IPS-18c (cell line): ENCODE results near the gene FAM83C.
"Not testable (repeated sequence)": the region's sequence is repeated elsewhere in the genome, so short reads cannot be mapped to it uniquely, and the experiment has no call there.

Experiments used
- H3K4me3 ChIP-seq: 2 replicates; pipeline ENCODE4 v1.7.0; 2013; ENCODE audit warnings: low read depth, mild to moderate bottlenecking, low read length, moderate library complexity; ENCODE audit not compliant: insufficient read depth
- H3K9me3 ChIP-seq: one replicate; pipeline ENCODE4 v1.6.1; 2013; ENCODE audit warnings: mild to moderate bottlenecking, low read length, moderate library complexity; ENCODE audit not compliant: control insufficient read depth, insufficient read depth

FAM83C gene

DNA sequence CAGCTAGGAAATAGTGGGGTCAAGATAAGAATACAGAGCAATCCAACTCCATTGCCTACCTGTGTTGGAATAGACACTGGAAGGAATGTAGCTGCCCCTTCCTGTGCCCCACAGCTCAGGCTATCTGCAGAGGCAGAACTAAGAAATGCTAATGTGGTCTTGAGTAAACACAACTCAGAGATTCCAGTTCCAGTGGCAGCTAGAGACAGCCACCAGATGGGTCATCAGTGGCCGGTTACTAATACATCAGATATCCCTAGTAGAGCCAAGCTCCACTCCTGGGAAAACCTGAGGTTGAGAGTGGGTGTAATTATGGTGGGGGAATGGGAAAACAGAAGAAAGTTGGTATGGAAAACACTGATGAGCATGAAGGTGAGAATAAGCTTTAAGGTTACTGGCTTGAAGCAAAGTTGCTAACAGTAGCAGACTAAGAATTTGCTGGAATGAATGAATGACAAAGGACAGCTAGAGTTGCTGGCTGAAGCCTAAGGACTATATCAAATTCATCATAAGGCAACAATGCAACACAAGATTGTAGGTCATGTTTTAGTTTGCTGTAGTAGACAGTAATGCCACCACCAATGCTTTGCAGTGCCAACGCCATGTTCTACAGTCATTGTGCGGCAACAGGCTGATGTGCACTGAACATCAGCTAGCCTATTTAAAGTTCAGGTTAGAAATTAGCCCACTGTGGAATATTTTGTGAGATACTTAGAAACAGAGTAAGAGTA lies 28.3 kb upstream of the FAM83C start:
- Histone ChIP-seq H3K4me3 (peak overlapping the region; percentile 3; the same call in 1 of the 2 replicates), H3K9me3 (no peaks in the 10 kb centered on the region)

DNA sequence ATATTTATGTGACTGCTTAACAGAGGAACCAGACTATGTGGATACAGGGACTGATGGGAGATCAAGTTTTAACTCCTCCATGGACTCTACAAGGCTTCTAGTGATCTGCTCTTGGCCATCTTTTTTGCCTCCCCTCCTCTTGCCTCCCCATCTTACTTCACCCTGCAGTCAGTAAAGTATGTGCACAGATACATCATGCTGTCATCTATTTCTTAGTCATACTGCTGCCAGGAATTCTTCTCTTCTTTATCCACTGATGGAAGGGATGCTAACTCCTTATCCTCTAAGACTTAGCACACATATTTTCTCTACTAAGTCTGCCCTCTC lies 27.6 kb upstream of the FAM83C start:
- no peak overlapping the region for H3K4me3 ChIP-seq
- no peaks in the 10 kb centered on the region for H3K9me3 ChIP-seq

DNA sequence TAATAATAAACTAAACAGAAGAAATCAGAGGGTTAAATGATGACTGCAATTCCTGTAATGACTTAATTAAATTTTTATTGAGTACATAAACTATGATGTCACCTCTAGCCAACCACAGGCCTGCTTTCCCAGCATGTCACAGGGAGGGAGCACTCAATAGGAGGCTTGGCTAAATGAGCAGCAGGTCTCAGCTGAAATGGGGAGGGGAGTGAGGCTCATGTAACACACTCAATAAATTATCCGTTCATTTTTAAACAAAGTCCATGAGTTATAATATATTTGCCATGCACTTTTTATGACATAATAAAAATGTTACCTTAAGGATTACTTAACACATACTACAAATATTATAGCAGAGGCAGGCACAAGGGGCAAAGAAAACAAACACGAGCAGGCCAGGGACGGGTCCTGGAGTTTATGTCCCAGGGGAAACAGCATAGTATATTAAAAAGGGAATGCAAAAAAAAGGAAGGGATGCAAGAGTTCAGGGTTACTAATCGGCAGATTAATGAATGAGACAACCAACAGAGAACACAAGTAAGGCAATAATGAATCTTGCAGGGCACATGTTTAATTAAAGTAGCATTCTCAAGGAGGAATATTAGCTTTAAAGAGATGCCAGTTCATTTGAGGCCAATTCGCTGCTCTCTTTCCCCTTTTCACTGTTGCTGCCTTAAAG lies 27.1 kb upstream of the FAM83C start:
- Histone ChIP-seq H3K9me3 (no peaks in the 10 kb centered on the region), H3K4me3 (no peak overlapping the region)

DNA sequence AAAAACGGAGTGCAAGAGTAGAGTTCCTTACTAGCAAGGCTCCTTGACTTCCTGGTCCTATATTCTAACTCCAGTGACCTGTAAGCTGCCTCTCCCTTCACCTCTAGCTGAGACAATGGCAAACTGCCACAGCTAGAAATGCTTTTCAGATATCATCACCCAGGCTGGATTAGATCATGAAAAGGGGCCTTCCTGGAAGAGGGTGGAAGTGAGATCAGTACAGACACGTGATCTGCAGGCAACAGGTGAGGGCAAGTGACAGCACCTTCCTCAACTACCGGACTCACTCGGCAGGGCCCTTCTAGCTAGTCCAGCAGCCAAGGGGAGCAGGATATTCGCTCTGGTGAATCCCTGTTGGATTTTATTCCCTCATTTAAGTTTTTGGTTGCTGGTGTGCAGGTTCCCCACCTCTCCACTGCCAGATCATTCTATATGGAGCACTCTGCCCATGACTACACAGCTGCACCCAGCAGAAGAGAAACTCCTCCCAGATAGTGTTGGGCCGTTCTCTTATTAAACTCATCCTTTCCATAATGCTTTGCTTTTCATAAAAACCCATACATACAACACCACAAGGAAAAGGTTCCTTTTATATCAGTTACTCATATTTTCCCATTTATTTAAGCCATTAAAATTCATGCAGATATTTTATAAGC lies 26.4 kb upstream of the FAM83C start:
- no peak overlapping the region for H3K4me3 ChIP-seq
- H3K9me3 ChIP-seq = no peaks in the 10 kb centered on the region

DNA sequence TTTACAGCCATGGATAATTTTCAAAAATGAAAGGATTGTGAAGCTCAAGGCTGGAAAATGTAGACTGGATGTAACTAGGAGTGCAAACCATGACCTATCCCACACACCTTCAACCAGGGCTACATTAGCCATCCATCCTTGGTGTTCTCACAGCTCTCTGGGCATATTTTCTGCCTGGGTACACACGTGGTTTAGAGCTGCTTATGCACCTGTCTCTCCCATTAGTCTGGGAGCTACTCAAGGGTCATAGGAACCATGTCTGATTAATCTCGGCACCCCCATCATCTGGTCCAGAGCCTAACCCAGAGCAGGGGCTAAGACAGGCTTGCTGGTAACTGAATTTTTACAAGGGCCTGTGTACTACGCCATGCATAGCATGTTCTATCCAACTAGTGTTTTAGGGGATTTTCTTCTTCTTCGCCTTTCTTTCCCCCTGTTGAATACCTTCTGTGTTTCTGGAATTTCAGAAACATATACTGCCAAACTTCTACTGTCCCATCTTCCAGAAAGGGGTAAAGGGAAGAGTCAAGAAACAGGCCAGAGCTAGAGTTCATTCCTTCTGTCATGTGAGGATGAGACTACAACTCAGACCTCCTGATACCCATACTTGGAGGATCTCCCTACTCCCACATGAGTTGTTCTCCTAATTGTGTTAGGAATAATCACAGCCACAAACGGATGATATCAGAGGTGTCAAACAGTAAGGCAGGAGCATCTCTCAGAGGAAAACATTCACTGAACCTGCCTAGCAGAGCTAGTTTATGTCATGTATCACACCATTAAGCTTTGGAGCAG lies 25.4 kb upstream of the FAM83C start:
- H3K9me3 ChIP-seq = no peaks in the 10 kb centered on the region
- no peak overlapping the region for H3K4me3 ChIP-seq

DNA sequence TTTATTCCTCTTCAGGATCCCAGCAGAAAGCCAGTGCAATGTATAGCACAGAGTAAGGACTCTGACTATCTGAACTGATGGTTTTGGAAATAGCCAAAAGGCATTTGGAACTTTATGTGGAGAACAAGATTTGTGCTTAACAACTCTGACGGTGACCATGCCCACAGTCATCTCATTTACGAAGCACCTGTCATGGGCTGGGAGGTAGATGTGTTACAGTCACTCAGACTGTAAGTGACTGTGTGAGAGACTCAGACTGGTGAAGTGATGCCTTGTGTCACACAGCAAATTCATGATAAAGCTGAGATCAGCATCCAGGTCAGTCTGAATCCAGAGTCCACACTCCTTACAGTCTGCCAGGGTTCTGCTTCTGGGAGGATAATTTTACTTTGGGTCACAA lies 23.9 kb upstream of the FAM83C start:
- no peak overlapping the region for H3K4me3 ChIP-seq
- no peaks in the 10 kb centered on the region for H3K9me3 ChIP-seq

DNA sequence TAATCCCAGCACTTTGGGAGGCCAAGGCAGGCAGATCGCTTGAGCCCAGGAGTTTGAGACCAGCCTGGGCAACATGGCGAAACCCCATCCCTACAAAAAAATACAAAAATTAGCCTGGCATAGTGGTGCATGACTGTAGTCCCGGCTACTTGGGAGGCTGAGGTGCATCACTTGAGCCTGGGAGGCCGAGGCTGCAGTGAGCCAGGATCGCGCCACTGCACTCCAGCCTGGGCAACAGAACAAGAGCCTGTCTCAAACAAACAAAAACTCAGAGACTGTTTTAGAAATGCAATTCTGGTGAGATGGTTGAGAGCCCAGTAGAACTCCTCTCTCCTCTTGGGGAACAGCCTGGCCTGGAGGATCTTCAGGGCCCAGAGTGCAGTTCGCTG lies 23.4 kb upstream of the FAM83C start:
- H3K9me3 ChIP-seq, H3K4me3 ChIP-seq: not testable (repeated sequence)

DNA sequence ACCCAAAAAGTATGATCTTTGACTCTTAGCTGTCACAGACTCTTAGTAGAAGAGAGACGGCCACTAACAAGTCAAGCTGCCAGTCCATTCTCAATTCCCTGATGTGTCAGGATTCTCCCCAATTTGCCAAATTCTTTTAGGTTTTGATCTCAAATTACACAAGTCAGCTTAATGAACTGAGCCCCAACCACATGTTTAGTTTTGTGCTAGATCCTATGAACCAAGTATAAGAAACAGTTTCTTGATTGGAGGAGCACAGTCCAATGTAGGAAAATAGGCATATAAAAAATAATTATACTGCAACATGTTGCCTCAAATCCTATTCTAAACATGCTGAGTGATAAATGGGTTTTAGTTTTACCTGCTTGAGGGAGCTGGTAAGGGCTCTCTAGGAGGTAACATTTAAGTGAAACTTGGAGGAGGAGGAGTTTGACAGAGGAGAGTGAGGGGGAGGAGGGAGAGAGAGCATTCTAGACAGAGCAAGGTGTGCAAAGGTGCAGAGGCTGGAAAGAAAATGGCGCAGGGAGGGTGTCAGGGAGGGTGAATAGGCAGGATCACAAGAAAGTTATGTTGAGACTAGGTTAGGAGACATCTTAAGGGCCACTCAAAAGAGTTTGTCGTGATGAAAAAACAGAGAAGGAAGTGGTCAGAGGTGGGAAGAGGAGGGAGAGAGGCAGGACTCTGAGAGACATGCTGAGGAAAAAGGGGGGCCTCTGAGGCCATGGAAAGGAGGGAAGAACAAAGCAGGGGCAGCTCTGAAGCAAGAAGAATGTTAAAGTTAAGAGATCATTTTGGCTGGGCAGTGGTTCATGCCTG lies 22.8 kb upstream of the FAM83C start:
- Histone ChIP-seq H3K4me3 (no peak overlapping the region), H3K9me3 (no peaks in the 10 kb centered on the region)

DNA sequence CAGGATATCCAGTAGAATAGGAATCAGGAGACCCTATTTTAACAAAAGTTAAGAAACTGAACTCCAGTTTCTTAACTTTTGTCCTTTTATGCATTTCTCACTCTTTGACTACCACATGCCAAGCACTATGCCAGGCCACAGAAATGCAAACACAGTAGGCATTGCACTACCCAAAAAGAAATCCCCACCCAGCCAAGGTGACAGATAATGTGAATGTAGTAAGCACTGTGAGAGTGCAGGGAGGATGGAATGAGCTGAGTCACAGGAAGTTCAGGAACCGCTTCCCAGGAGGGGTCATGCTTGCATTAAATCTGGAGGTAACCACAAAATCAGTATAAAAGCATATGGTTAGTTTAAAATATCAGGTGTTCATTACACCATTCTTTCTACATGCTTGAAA lies 20.1 kb upstream of the FAM83C start:
- H3K9me3 ChIP-seq = no peaks in the 10 kb centered on the region

DNA sequence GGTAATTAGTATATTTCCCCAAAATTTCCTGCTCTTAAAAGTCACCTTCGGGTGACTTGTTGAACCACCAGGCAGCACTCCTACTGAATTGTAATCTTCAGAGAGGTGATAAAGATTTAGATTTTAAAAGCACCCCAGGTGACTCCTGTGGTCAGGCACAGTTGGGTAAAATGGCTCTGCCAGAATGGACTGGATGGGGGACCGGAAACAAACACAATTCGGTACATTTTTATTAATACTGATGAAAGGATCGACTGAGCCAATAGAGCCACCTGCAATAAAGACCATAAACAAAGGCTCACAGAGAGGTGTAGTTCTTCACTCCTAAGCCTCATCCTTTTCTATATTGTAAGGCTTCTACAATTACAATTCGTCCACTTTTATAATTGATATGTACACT lies 19.6 kb upstream of the FAM83C start:
- Histone ChIP-seq H3K9me3 (no peaks in the 10 kb centered on the region), H3K4me3 (no peak overlapping the region)

More for the DNA sequence above, 20.1 kb upstream of the FAM83C start:
- no peak overlapping the region for H3K4me3 ChIP-seq

DNA sequence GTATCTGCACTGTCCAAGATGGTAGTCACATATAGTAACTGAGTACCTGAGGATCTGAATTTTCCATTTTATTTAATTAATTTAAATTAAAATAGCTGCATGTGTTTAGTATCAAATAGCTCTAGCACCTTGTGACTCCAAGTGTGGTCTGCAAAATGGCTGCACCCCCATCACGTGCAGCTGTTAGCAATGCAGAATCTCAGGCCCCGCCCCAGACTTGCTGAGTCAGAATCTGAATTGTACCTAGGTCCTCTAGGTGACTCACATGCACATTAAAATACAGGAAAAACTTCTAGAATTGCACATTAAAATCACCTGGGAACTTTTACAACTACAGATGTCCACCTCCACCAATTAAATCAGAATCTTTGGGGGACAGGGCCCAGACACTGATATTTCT lies 19.2 kb upstream of the FAM83C start:
- no peaks in the 10 kb centered on the region for H3K9me3 ChIP-seq
- no peak overlapping the region for H3K4me3 ChIP-seq

DNA sequence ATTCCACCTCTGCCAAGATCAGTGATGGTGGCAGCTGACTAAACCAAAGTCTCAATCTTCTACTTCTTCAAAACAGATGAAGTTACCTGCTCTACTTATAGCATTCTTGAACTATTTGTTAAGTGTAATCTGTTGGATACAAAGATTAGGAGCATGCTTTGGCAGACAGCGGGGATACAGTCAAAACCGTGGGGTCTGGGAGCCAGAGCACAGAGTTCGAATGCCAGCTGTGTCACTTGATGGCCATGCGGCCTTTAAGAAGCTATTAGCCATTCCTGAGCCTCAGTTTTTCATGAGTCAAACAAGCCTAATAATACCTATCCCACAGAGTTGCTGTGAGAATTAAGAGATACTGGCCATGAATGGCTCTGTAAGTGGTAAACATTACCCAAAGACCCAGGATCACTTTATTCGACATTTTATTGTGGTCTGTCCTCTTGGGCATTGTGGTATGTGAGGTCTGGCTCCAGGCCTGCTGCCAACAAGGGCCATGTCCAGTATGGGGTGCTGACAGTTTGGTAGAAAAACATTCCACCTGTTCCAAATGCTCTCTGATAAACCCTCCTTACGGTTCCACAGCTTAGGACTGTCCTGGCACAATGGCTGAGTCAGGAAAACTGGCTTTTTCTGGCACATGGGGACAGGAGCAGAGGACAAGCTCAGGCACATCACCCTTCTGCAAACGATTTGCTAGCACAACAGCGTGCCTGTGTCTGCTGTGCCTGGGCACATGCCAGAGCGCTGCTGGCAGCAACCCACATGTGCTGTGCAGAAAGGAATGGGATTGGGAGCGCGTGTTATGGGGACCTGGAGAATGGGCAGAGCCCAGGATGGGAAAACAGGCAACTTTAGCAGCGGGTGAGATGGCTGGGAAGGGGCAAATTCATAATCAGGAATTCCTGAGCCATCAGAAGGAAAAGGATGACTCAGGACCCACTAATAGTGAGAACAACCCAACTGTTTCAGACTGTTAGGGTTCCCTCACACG lies 15.7 kb upstream of the FAM83C start:
- Histone ChIP-seq H3K9me3 (no peaks in the 10 kb centered on the region), H3K4me3 (no peak overlapping the region)

DNA sequence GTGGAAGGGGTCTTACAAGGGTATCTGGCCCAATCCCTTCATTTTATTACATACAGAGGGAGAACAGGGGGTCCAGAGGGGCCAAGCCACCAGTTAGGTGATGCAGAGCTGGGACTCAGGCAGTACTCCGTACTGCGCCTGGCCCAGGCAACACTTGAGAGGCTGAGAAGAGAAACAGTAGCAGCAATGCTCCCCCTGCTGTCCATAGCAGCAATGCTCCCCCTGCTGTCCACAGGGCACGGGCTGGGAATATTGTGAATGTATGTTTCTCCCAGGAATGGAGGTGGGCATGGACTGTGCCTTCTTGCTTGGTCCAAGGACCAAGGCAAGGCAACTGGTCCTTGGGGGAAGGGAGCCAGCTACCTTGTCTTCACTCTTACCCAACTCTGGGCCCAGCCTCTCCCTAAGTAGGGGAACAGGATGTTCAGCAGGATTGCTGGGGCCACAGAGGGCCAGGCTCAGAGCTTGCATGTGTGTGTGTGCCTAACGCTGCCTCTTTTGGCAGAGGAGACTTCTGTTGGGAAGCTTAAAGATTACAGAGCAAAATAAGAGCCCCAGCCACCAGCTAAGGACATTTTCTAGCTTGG lies 14.8 kb upstream of the FAM83C start:
- Histone ChIP-seq H3K9me3 (no peaks in the 10 kb centered on the region), H3K4me3 (no peak overlapping the region)

DNA sequence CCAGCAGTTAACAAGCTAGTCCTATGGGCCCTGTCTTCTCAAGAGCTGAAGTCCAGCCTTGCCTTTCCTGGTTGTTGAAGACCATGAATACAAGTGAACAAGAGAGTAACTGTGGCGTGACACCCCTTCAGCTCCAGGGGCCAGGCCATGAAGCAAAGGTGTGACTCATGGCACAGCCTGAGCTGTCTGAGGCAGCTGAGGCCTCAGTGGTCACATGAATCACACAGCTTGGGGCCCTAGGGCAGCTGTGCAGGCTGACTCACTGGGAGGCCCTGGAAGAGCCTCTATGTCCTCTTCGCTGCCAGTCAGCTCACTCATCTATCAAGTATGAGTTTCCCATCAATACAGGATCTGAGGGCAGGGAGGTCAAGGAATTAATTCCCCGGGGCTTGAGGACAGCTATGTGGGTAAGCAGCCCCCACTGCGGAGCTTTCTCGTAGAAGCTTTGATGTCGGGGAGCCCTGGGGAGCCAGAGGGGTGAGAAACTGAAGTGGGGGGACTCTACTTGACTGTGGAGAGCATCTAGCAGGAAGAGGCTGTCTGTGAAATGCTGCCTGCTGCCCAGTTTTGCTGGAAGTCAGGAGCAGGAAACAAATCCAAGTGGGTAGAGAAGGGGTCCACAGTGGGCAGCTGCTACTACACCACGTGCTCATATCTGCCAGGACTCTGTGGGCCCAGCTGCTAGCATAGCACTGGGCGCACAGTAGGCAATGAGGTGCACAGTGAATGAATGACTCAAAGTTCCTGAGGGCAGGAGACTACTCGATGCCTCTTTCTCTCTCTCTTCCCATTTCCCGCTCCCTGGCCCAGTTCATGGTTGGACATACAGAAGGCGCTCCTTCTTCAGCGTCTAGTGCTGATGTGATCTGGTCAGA lies 13.7 kb upstream of the FAM83C start:
- Histone ChIP-seq H3K9me3 (no peaks in the 10 kb centered on the region), H3K4me3 (no peak overlapping the region)

DNA sequence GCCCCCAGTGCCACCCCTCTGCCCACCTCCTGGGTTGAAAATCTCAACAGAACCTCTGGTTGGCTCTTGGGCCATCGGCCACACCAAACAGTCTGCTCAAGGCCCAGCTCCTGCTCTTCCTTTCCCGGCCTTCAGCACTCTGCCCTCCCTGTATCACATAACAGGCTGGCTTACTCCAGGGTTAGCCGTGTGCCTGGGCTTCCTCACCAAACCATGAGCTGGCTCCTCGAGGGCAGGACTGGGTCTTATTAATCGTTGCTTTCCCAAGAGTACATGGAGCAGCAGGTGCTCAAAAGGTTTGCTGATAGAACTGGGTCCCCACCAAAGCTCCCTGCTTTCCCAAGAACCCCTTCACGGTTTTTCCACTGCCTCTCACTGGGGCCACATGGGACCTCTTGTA lies 12.7 kb upstream of the FAM83C start:
- Histone ChIP-seq H3K4me3 (no peak overlapping the region), H3K9me3 (no peaks in the 10 kb centered on the region)
